ENCODE results near the gene SYNE2.

SYNE2 gene

DNA sequence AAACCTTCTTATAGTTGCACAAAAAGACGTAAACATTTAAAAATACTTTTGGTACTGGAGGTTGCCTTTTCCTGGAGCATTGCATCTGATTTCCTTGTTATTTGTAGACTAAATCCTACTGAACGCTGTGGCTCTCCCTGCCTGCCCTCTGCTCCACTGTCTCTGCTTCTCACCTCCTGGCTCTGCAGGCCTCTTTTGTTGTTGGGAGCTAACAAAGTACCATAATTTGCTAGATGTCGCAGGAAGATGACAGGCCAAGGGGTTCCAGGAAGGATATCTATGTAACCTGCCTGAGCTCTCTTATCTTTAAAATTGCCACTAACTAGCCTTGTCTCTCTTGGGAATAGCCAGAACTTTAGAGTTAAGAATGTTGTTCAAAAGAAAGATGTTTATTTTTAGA, 21.4 kb downstream of the SYNE2 start:
- no peak for DNase-seq (ENCODE audit: low read depth, low spot score)

GRCh38 chr14:63875311-63875710, 22.5 kb downstream of the SYNE2 start:
- no peak for DNase-seq (ENCODE audit: low read depth, low spot score)

GRCh38 chr14:63877550-63877939, 24.7 kb downstream of the SYNE2 start:
- DNase-seq (ENCODE audit: low read depth, low spot score), result no peak

- no peak for DNase-seq (ENCODE audit: low read depth, low spot score)
Observed at GRCh38 chr14:63878052-63878451, 25.2 kb downstream of the SYNE2 start.

DNA sequence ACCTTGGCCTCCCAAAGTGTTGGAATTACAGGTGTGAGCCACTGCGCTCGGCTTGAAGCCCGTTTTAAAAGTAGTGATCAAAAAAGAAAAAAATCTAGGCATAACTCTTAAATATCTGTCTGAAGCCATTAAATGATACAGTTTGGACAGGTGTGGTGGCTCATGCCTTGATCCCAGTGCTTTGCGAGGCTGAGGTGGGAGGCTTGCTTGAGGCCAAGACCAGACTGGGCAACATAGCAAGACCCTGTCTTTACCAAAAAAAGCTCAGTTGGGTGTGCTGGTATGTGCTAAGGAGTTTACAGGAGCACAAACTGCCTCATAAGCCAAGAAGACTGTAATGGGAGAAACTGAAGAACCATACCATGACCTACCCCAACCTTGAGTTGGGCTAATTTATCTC, 26.0 kb downstream of the SYNE2 start:
- DNase-seq (ENCODE audit: low read depth, low spot score), result no peak

- DNase-seq (ENCODE audit: low read depth, low spot score), result no peak
Observed at GRCh38 chr14:63881926-63882325, 29.1 kb downstream of the SYNE2 start.

DNA sequence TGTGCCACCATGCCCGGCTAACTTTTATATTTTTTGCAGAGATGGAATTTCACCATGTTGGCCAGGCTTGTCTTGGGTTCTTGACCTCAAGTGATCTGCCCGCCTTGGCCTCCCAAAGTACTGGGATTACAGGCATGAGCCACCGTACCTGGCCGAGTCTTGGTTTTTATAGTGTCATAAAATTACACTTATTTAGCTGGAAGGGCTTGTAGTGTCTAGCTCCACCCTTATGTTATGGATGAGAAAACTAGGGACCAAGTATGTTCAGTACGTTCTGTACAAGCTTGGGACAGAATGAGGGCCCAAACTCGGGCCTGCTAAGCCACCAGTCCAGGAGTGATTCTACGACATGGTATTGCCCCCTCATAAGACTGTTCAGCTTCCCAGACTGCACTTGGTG, 35.1 kb downstream of the SYNE2 start:
- no peak for DNase-seq (ENCODE audit: low read depth, low spot score)

- DNase-seq (ENCODE audit: low read depth, low spot score), result no peak
Observed at GRCh38 chr14:63890553-63890952, 37.7 kb downstream of the SYNE2 start.

- DNase-seq (ENCODE audit: low read depth, low spot score), result peak; percentile 36
Observed at GRCh38 chr14:63891148-63891975, 38.6 kb downstream of the SYNE2 start.

GRCh38 chr14:63892265-63892664, 39.5 kb downstream of the SYNE2 start:
- no peak for DNase-seq (ENCODE audit: low read depth, low spot score)

DNA sequence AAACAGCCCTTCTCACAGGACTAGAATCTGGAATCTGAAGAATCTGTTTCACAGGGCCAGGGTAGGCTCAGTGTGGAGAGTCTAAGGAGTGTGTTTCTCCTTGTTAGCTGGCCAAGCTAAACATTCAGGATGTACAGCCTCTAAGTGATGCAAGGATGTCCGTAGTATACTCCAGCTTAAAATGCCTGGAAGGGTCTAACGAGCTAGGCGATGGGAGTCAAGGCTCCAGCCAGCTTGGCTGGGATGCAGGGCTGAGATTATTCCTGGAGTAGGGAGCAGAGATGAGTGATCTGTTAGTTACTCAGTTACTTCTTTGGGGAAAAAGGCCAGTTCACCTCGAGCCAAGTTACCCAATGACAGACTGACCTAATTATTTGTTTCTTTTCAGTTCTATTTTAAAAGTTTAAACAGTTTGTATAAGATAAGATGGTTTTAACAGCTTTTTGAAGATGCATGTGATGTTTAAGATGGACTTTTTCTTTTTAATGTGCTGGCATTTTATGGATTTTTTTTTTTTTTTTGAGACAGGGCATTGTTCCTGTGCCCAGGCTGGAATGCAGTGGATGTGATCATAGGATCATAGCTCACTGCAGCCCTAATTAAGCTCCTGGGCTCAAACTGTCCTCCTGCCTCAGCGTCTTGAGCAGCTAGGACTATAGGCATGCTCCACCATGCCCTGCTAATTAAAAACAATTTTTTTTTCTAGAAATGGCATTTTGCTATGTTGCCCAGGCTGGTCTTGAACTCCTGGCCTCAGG, 41.1 kb downstream of the SYNE2 start:
- peak; percentile 45 for DNase-seq (ENCODE audit: low read depth, low spot score)

GRCh38 chr14:63895510-63895909, 42.7 kb downstream of the SYNE2 start:
- DNase-seq (ENCODE audit: low read depth, low spot score), result no peak

- no peak for DNase-seq (ENCODE audit: low read depth, low spot score)
Observed at GRCh38 chr14:63896278-63896720, 43.5 kb downstream of the SYNE2 start.

GRCh38 chr14:63897721-63898163, 44.9 kb downstream of the SYNE2 start:
- DNase-seq (ENCODE audit: low read depth, low spot score), result no peak

GRCh38 chr14:63899953-63900352, 47.1 kb downstream of the SYNE2 start:
- DNase-seq (ENCODE audit: low read depth, low spot score), result no peak

DNA sequence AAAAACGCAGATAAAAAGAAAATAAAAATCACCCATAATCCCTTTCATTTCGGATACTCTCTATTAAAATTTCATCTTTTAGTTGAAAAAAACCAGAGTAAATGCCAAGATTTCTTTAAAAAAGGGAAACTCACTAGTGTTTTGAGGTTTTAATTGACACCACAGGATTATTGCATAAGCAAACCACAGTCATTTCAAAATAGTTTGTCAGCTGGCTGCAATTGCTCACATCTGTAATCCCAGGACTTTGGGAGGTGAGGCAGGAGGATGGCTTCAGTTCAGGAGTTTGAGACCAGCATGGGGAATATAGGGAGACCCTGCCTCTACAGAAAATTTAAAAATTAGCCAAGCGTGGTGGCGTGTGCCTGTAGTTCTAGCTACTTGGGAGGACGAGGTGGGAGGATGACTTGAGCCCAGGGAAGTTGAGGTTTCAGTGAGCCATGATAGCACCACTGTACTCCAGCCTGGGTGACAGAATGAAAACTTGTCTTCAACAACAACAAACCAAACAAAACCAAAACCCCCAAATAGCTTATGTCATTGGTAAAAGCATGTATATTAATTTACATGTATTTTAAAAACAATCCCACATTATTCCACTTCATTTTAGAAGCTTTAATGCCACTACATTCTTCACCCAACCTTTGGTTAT, 48.8 kb downstream of the SYNE2 start:
- DNase-seq (ENCODE audit: low read depth, low spot score), result no peak

- DNase-seq (ENCODE audit: low read depth, low spot score), result no peak
Observed at GRCh38 chr14:63902375-63902976, 49.7 kb downstream of the SYNE2 start.

- no peak for DNase-seq (ENCODE audit: low read depth, low spot score)
Observed at GRCh38 chr14:63904724-63905123, 51.9 kb downstream of the SYNE2 start.

DNA sequence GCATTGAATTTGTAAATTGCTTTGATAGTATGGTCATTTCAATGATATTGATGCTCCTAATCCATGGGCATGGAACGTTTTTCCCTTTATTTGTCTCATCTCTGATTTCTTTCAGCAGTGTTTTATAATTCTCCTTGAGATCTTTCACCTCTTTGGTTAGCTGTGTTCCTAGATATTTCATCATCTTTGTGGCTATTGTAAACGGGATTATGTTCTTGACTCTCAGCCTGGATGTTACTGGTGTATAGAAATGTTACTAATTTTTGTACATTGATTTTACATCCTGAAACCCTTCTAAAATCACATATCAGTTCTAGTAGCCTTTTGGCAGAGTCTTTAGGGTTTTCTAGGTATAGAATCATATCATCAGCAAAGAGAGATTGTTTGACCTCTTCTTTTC, 52.6 kb downstream of the SYNE2 start:
- DNase-seq (ENCODE audit: low read depth, low spot score), result no peak

GRCh38 chr14:63908667-63909264, 56.0 kb downstream of the SYNE2 start:
- no peak for DNase-seq (ENCODE audit: low read depth, low spot score)

DNA sequence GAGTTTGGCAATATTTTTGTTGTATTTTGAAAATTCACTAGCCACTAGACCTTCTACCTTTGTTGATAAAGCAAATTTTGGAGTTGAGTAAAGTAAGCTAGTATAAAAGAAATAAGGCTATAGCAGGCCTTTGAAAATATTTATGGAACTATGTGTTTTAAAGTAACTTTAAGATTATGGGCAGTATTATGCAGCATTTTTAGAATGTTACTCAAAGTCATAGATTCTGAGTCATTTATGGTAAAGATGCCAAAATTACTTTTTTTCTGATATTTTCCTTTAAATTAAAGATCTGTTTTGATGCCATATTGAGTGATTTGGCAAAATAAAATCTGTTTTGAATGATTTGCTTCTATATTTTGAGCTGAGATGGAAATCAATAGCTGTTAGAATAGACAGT, 57.2 kb downstream of the SYNE2 start:
- DNase-seq (ENCODE audit: low read depth, low spot score), result no peak

Measured in ELF-1 (cell line).